Activated naive CD4-positive, alpha-beta T cell treated with Interleukin-2 at 50 U/mL for 16 hours (primary cell): ENCODE measurements around the gene ACER2.

Experiments
- DNase-seq: peaks from one replicate; pipeline ENCODE4 v3.0.0-alpha.2; 2020

ACER2 gene

DNA sequence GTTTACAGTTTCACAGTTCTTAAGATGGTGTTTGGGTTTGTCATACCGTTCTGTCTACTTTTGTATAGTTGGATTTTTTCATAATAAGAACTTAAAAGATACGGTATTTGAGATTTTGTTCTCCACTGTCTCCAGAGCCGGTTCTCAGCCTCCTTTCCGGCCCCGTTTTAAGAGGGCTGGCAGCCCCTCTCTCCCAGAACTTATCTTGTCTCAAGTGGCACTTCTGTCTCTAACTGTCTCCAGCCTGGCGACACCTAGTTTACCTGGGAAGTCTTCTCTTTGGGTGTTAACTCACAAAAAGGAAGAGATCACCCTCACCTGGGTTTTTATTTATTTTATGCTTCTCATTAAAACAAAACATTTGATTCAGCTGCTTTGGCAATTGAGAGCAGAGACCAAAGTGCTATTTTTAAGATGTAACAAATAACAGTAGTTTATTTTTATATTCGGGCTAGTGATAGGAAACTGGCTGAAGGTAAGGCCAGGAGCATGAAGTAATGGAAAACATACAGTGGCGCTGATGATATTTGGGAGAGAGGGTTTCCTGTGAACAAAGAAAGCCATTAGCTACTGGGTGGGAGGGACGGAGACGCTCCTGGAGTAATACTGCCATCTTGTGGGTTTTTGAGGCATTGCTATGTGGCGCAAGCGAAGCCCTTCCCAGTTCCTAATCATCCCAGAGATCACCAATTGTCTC is 48.3 kb downstream of the ACER2 start:
- peak; percentile 55 for DNase-seq

DNA sequence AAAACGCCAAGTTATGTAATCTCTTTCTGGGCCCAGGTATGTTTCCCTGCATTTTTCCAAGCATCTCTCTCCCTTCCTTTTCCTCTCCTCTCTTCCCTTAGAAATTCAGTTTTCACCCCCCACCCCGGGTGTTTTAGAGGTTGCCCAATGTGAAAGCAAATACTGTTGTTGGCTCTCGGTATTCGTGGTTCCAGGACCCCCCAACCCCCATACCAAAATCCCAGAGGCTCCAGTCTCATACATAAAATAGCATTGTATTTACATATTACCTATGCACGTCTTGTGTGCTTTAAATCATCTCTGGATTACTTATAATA is 48.8 kb downstream of the ACER2 start:
- no peak for DNase-seq

DNA sequence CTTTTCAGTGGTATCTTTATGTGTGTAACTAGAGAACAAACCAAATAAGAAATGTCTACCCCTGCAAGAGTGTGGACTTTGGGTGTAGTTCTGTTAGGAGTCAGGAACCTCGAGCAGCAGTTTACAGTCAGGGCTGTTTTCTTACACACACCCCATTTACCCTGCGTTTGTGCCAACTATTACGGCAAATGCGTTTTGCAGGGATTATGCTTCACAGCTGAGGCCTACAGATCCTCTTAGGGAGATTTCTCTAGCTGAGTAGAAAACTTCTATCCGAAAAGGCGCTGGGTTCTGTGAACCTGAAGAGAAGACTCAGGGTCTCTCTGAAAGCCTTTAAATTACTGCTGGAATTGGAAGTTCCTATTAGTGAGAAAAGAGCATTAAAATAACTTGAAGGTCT is 51.4 kb downstream of the ACER2 start:
- no peak for DNase-seq

DNA sequence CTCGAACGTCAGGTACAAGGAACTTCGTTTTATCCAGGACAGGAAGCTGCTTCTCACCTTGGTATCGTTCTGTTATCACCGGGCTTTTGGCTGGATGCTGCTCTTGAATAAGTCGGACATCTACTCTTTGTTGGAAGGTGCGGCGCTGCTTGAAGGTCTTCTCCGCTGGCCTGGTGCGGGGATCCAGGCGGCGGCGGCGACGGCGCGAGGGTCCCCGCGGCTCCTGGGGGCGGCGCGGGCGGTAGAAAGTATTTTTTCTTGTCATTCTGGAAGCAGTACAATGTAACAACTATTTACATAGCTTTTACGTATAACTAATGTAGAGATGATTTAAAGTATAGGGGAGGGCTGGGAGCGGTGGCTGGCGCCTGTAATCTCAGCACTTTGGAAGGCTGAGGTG is 52.3 kb downstream of the ACER2 start:
- DNase-seq, result no peak

DNA sequence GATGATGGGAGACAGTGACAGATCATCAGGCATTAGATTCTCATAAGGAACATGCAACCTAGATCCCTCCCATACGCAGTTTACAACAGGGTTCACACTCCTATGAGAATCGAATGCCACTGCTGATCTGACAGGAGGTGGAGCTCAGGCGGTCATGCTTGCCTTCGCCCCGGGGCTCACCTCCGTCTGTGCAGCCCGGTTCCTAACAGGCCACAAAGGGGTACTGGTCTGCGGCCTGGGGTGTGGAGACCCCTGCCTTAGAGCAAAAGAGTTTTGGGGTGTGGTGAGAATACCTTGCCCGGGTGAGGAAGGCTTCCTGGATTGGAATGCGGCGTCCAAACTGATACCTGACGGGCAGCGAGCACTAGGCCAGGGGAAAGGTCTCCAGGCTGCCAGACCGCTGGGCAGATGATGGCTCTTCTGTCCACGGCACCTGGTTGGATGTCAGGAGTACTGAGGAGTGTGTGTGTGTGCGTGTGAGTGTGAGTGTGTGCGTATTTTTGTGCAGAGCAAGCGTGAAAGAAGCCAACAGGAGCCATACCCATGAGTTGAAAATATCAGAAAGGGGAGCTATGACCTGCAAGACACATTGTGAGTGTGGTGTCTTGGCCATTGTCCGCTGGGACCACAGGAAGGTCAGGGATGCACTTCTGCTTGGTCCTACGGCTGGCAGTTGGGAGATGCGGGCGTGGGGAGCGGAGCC is 55.4 kb downstream of the ACER2 start:
- DNase-seq, result no peak

DNA sequence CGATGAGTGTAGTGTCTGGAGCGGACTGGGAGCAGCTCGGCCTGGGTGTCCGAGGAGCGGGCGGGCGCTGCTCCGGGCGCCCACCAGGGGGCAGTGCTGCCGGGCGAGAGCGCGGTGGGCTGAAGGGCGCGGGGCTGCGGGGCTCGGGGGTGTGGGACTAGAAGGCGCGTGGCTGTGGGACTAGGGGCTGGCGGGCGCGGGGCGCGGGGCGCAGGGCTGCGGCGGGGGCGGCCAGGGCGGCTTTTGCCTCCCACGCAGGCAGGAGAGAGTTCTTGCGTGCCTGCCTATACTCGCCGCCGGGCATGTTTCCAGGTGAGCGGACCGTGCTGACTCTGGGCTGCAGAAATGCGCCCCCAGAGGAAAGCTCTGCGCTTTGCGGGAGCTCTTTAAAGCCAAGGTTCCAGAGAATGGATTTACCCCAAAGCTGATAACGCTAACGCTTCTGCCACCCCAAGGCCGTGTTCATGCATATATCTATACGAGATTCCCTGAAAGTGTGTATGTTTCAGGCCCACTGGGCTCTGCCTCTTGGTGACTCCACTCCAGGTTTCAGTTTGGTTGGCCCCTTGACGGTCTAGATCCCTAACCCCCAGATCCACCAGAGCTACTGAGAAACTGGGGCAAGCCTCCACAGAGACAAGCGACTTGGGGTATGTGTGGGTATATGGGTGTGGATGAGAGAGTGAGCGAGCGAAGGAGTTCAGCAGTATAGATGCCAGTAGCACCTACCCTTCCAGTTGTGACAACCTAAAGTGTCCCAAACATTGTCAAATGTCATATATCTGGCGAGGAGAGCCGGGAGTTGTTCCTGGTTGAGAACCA is 56.2 kb downstream of the ACER2 start:
- DNase-seq, result peak; percentile 69

DNA sequence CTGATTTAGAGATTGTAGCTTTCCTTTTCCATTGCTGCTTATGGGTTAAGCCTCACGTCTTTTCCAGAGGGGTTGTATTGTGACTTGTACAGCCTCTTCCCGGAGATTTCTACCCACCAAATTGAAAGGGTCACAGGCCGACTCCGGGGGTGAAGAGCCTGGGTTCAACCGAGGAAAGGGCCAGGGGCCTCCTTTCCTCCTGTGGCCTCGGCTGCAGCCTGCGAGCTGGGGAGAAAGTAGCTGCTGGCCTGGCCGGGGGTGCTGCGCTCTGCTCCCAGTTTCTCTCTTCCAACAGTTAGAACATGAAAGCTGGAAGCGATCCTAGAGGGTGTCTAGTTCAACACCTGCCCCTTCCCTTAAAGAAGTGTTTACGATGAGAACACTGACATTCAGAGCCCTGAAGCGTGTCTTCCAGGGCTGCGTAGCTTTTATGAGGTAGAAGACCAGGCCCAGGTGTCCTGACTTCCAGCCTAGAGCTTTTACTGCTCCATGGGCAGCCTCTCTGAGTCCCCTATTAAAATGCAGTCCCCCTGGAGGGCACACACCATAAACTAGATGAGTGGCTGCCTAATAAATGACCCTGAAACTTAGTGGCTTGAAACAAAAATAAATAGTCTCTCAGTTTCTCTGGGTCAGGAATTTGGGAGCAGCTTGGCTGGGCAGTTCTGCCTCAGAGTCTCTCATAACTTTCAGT is 56.9 kb downstream of the ACER2 start:
- DNase-seq, result no peak

DNA sequence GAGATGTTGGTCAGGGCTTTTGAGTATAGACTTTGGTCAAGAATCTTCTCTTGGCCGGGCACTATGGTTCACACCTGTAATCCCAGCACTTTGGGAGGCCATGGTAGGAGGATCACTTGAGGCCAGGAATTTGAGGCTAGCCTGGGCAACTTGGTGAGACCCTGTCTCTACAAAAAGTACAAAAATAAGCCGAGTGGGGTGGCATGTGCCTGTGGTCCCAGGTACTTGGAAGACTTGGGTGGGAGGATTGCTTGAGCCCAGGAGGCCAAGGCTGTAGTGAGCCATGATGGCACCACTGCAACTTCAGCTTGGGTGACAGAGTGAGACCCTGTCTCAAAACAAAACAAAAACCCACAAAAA is 57.5 kb downstream of the ACER2 start:
- no peak for DNase-seq

DNA sequence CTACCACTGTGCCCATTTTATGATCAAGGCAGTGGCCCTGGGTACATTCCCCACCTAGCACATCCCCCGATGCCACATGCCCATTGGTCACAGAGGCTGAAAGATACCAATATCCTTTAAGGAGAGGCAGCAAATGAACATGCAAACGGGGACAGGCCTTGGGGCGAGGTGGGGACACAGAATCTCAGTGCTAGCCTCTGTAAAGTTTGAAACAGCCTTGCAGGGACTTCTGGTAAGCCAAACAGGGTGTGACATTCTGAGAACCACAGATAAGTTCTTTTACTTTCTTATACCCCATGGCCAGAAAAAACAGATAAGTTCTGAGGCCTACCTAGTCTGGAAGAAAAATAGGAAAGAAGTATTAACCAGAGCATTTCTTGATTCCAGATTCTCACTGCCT is 60.5 kb downstream of the ACER2 start:
- DNase-seq, result no peak

DNA sequence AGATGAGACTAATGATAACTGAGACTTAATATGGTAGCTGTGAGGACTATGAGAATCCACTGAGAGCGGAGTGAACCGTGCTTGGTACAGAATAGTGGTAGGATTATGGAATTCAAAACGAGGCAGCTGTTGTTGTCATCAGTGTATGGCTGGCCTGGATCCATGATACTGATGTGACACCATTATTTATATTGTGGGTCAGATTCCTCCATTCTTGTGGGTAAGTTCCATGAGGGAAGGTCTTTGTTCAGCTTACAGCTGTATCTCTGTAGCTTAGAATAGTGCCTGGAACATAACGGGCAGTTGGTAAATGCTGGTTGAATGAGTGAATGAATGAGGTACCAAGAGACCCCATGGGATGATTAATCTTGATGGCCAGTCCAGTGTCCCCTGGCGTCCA is 61.8 kb downstream of the ACER2 start:
- DNase-seq, result no peak

DNA sequence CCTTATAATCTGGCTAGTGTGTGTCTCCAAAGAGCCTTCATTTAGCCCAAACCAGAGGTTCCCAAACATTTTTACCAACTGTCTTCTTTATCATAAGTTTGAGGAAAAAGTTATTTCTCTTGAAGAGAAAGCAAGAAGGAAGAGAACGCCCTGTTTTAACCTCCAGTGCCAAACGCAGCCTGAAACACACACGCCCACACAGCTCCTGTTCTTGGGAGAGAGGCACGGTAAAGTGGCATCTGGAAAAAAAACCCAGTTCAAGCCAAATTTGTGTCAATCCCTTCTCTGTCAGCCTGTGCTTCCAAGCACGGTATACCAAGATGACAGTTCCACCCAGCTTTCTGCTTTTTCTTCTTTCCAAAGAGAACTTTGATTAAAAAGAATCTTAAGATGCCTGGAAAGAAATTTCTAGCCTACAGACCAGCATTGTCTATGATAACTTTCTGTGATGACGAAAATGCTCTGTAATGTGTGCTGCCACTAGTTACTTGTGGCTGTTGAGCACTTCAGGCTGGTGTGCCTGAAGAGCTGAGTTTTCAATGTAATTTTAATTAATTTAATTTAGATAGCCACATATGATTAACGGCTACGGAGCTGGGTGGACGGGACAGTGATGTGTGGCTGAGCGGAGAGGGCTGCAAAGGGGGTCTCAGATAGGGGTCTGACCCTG is 62.3 kb downstream of the ACER2 start:
- no peak for DNase-seq

DNA sequence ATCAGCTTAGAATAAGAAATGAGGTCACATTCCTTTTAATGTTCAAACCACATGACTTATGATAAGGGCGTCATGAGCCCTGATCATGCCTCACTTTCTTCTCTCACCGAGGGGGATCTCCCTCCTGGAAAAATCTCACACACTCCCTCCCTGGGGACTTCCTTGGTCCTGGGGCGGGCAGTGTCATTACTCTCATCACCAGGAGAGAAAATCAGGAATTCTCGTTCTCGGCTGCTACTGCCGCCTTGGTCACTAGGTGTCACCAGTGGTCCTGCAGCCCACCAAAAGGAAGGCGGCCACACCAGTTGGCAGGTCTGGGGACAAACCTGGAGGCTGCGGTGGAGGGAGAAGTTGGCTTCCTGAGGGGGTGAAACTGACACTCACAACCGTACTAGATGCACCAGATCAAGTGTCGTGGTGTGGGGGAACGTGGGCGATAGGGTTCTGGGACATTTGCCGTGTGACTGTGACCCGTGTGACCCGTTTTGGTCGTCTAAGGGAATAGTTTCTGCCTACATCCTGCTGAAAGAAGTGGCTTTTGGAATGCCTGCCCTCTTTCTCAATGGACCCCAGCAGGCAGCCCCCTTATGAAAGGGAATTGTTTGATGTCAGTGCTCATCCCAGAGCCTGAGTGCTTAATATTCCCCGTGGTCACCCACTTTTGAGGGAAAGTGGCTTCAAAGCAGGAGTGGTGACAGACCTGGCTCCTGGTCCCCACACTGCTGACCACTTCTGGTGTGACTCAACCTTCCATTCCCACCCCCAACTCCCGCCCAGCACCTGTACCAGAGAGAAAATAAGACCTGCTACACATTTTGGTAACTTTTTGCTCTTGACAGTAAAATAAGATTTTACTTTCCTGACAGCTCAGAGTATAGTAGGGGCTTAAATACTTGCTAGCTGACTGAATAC is 63.2 kb downstream of the ACER2 start:
- peak; percentile 64 for DNase-seq

DNA sequence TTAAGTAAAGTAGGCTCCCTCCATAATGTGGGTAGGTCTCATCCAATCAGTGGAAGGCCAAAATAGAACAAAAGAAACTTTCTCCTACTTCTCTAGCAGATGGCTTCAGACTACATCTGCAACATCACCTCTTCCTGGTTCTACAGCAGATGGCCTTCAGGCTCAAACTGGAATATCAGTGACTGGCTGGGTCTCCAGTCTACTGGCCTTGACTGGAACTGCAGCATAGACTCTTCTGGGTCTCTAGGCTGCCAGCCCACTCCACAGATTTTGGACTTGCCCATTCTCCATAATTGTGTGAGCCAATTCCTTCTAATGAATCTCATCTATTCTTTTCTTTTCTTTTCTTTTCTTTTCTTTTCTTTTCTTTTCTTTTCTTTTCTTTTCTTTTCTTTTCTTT is 64.8 kb downstream of the ACER2 start:
- DNase-seq, result no peak

DNA sequence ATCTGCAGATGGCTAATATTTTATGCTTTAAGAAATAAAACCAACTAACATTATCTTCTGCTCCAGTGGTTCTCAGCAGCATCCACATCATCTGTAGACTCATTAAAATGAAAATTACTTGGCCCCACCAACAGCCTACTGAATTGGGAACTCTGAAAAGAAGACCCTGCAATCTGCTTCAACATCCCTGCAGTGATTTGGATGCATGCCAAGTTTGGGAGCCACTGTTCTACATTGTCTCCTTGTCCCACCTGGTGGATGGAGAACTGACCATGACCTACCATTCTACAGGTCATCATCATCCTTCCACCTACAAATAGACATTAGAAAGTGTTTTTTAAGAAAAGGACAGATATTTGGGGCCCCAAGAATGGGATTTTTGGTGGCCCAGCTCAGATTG is 71.1 kb downstream of the ACER2 start:
- DNase-seq, result no peak

DNA sequence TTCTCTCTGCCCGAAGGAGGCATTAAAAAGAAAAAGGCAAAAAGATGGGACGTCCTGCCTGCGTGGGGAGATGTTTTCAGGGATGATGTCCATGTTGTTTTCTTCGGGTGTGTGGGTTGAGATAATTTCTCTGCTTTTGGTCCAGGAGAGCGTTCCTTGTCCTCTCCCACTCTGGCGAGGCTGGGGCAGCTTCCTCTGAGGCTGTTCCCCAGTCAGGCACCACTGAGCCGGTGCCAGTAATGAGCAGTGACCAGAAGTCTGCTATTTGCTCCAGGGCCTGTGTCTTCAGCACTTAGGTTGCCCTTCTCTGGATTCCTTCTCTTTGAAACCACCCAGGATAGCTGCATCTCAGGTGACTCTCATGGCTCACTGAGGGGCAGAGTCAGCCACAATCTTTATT is 71.5 kb downstream of the ACER2 start:
- no peak for DNase-seq

DNA sequence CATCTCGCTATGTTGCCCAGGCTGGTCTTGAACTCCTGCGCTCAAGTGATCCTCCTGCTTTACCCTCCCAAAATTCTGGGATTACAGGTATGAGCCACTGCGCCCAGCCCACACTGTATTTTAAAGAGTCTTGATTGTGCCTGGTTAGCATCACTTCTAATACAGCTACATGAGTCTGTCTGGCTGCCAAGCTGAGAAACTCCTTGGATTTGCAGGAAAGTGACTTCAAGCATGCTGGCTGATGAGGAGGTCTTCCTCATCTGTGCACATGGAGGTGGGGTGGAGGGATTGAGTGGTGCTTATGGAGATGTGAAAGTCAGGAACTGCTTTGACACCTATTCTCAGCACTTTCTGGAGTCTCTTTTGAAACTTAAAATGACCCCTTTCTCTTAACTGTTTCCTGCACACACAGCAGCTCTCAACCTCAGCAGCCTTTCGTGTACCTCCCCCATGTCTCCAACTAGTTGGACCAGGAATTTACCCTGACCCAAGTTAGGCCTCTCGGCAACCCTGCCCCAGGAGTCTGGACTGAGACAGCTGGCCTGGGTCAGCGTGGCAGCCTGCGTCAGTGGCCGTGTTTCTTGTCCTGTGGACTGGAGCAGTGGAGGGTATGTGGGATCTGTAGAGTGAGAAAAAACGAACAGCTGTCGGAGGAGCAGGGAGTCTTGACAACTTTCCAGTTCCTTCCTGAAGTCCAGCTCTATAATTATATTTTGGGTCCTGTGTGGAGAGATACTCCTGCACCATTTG is 72.5 kb downstream of the ACER2 start:
- DNase-seq, result no peak

DNA sequence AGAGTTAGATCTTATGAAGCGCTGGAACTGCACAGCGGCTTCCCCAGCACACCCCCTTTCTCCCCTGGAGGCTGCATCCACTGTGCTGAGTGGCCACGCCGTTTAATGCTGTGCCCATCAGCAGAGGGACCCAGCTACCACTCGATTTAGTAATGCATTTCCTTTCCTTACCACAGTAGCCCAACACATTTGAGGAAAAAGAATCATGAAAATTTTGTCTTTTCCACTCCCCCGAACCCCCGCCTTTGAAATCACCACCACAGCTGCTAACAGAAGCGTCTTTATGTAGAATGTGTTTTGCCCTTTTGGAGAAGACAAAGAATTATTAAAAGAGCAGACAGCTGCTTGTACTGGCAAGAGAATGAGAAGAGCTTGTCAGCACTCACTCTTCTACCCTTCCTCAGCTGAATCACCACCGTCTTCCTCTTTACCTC is 73.2 kb downstream of the ACER2 start:
- DNase-seq, result no peak

DNA sequence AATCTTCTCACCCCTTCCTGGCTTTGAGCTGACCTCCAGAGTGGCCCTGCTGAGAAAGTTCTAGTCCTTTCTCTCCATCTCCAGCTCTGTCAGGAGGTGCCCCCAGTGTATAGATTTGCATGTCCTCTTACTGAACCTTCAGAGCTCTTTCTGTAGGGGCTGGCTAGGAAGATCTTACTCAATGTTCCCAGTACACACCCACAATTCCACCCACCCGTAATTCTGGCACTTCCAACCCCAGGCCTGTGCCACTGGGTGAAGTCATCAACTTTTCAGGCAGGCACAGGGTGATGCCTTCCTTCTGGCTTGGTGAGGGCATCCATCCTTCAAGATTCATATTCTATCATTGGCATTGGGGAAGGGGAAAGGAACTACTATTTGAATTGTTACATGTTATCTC is 75.9 kb downstream of the ACER2 start:
- no peak for DNase-seq

DNA sequence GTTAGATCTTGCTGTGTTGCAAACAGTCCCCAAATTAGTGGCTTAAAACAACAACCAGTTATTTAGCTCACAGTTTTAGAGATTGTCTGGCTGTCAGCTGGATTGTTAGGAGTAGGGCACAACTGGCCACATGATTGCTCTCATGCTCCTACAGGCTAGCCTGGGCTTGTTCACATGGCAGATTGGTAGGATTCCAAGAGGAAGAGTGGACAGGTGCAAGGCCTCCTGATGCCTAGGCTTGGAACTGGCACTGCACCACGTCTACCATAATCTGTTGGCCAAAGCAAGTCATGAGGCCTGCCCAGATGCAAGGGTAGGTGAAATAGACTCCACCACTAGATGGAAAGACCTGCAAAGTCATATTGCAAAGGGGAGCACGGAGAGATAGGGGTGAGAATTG is 76.4 kb downstream of the ACER2 start:
- no peak for DNase-seq

DNA sequence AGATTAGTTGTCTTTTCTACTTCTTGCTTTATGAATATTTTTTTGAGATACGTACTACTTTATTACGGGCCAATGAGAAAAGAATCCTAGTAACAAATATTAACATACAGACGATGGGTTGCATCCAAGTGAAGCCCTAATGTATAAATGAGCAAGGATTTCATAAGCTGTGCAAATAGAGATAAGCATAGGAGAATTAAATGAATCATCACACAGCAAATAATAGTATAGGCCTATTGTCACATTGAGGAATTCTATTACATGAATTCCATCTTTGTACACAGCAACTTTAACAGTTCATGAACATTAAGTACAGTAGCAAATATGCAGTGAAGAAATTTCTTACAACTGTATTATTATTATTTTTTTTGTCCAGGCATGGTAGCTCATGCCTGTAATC is 78.0 kb downstream of the ACER2 start:
- no peak for DNase-seq

DNA sequence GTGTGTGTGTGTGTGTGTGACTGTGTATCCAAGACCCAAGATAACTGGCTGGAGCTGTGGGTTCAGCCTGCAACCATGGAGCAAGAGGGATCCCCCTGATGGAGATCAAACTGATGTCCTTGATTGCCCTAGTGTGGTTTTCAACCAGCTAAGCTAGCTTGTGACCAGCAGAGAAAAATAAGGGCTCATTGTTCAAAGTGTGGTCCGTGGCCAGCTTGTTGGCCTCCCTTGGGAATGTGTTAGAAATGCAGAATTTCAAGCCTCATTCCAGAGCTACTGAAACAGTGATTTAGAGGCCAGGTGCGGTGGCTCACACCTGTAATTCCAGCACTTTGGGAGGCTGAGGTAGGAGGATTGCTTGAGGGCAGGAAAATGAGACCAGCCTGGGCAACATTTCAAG is 79.9 kb downstream of the ACER2 start:
- DNase-seq, result no peak
